Peyer's patch (tissue), 4 donors: Measurements from ENCODE around the gene IL4I1.

Experiments
- POLR2A ChIP-seq, 2 donors: fragments of 450-650 bp; IDR thresholded peaks; one replicate each; pipeline ENCODE4 v1.5.1; 2017; ENCODE audit warnings: antibody characterized with exemption in 2 of 2, mild to moderate bottlenecking in 2 of 2, moderate library complexity in 2 of 2
- TF ChIP-seq, protein P1 (sequence below), 6 experiments: fragments of 450-650 bp in 4 of 6; fragments of 200-600 bp in 2 of 6; sonication (generic) in 1 of 6; IDR thresholded peaks; one replicate each; pipeline ENCODE4 v1.5.1; 2017 to 2019; ENCODE audit warnings: antibody characterized with exemption in 6 of 6, mild to moderate bottlenecking in 3 of 6, moderate library complexity in 1 of 6

- TF ChIP-seq, protein P1, sequence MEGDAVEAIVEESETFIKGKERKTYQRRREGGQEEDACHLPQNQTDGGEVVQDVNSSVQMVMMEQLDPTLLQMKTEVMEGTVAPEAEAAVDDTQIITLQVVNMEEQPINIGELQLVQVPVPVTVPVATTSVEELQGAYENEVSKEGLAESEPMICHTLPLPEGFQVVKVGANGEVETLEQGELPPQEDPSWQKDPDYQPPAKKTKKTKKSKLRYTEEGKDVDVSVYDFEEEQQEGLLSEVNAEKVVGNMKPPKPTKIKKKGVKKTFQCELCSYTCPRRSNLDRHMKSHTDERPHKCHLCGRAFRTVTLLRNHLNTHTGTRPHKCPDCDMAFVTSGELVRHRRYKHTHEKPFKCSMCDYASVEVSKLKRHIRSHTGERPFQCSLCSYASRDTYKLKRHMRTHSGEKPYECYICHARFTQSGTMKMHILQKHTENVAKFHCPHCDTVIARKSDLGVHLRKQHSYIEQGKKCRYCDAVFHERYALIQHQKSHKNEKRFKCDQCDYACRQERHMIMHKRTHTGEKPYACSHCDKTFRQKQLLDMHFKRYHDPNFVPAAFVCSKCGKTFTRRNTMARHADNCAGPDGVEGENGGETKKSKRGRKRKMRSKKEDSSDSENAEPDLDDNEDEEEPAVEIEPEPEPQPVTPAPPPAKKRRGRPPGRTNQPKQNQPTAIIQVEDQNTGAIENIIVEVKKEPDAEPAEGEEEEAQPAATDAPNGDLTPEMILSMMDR (IDR thresholded peaks at IDR 0.05), result no peak
- no peak for TF ChIP-seq POLR2A (IDR thresholded peaks at IDR 0.05)
These were observed 22.9 kb downstream of the IL4I1 start for GRCh38 chr19:49873834-49874233.
